SK-N-SH (cell line): Measurements from ENCODE around the gene TACR2. TPM values are rescaled to one million over a fixed set of nuclear protein-coding genes. Genes with fewer than 3 reads are reported as not detected.

Source experiments
- CTCF ChIA-PET: fragments of 300-600, 350-600 bp; formaldehyde crosslinking; extraction: SDS; loops from one replicate; lab custom pipeline; 2021; lab: Yijun Ruan, JAX
- POLR2A ChIA-PET: fragments of 350-600 bp; sonication (Branson Sonifier 250); formaldehyde crosslinking; extraction: SDS; loops from one replicate; lab custom pipeline; 2020; ENCODE audit warnings: antibody characterized with exemption, inconsistent platforms; lab: Yijun Ruan, JAX
- DNase-seq: peaks from one replicate; pipeline ENCODE4 v3.0.0; 2012
- H2AFZ ChIP-seq: fragments of 200-600 bp; sonication (generic); 2 replicates; pipeline ENCODE4 v1.8.1; 2016; ENCODE audit warnings: antibody characterized with exemption, mild to moderate bottlenecking, low read depth
- H3F3A ChIP-seq: fragments of 200-600 bp; sonication (generic); replicated peaks from 2 replicates; pipeline ENCODE3; 2016; ENCODE audit warnings: antibody characterized with exemption, mild to moderate bottlenecking; ENCODE audit not compliant: insufficient read depth
- H3K27ac ChIP-seq, 2 experiments: fragments of 200-500 bp in 1 of 2; fragments of 200-600 bp in 1 of 2; sonication (Bioruptor generic) in 1 of 2; sonication (generic), shearing (Covaris generic) in 1 of 2; 2 replicates each; pipeline versions ENCODE4 v1.5.1 to v1.6.1; 2014 to 2016; ENCODE audit warnings: low read depth in 2 of 2, inconsistent platforms in 1 of 2, low read length in 1 of 2, mild to moderate bottlenecking in 1 of 2, mixed read lengths in 1 of 2
- H3K27me3 ChIP-seq: fragments of 200-600 bp; sonication (generic), shearing (Covaris generic); 2 replicates; pipeline ENCODE4 v1.6.1; 2016; ENCODE audit warnings: mixed run types; ENCODE audit not compliant: insufficient read depth
- H3K36me3 ChIP-seq, 2 experiments: fragments of 200-500 bp in 1 of 2; fragments of 200-600 bp in 1 of 2; sonication (Bioruptor generic) in 1 of 2; sonication (generic) in 1 of 2; replicated peaks in 1 of 2; 2 replicates each; pipeline versions ENCODE3 to v1.5.1; 2014 to 2016; ENCODE audit warnings: low read length in 1 of 2, mild to moderate bottlenecking in 1 of 2; ENCODE audit not compliant: insufficient read depth in 2 of 2, control insufficient read depth in 1 of 2
- H3K4me1 ChIP-seq, 2 experiments: fragments of 200-500 bp in 1 of 2; fragments of 200-600 bp in 1 of 2; sonication (Bioruptor generic) in 1 of 2; sonication (generic), shearing (Covaris generic) in 1 of 2; 2 replicates each; pipeline versions ENCODE4 v1.5.1 to v1.6.1; 2014 to 2016; ENCODE audit warnings: low read depth in 1 of 2, low read length in 1 of 2, mixed run types in 1 of 2; ENCODE audit not compliant: insufficient read depth in 2 of 2, control insufficient read depth in 1 of 2
- H3K4me2 ChIP-seq: fragments of 200-600 bp; sonication (generic), shearing (Covaris generic); 2 replicates; pipeline ENCODE4 v1.6.1; 2017; ENCODE audit warnings: mixed run types
- H3K4me3 ChIP-seq, 2 experiments: fragments of 200-500 bp in 1 of 2; fragments of 200-600 bp in 1 of 2; sonication (Bioruptor generic) in 1 of 2; sonication (generic), shearing (Covaris generic) in 1 of 2; 2 replicates each; pipeline versions ENCODE4 v1.5.1 to v1.8.1; 2014 to 2016; ENCODE audit warnings: low read depth in 2 of 2, inconsistent platforms in 1 of 2, low read length in 1 of 2, mild to moderate bottlenecking in 1 of 2, mixed read lengths in 1 of 2, moderate library complexity in 1 of 2
- H3K79me2 ChIP-seq: fragments of 200-600 bp; sonication (generic); 2 replicates; pipeline ENCODE4 v1.8.1; 2017; ENCODE audit warnings: mild to moderate bottlenecking; ENCODE audit not compliant: insufficient read depth
- H3K9ac ChIP-seq: fragments of 200-600 bp; sonication (generic); 2 replicates; pipeline ENCODE4 v1.6.1; 2017; ENCODE audit warnings: mixed run types
- H3K9me2 ChIP-seq: fragments of 200-600 bp; sonication (generic); 2 replicates; pipeline ENCODE4 v1.6.1; 2017; ENCODE audit warnings: mixed run types
- H3K9me3 ChIP-seq: fragments of 200-600 bp; sonication (generic); 2 replicates; pipeline ENCODE4 v1.6.1; 2017; ENCODE audit warnings: mixed run types, mild to moderate bottlenecking, moderate library complexity
- H4K20me1 ChIP-seq: fragments of 200-600 bp; sonication (generic); 2 replicates; pipeline ENCODE4 v1.6.1; 2017; ENCODE audit warnings: mild to moderate bottlenecking, mixed run types; ENCODE audit not compliant: insufficient read depth
- CHD2 ChIP-seq: fragments of 150-350 bp; IDR thresholded peaks from 2 replicates; pipeline ENCODE4 v1.6.1; 2018; ENCODE audit warnings: low read length; ENCODE audit not compliant: partially characterized antibody
- EZH2phosphoT487 ChIP-seq: fragments of 200-600 bp; sonication (generic); IDR thresholded peaks from 2 replicates; pipeline ENCODE4 v1.6.1; 2017; ENCODE audit warnings: low read depth, mixed run types, mild to moderate bottlenecking, antibody characterized with exemption, moderate library complexity, borderline replicate concordance
- GATA2 ChIP-seq: sonication (generic); formaldehyde crosslinking; IDR thresholded peaks from 2 replicates; pipeline ENCODE4 v1.5.0; 2020; ENCODE audit warnings: mild to moderate bottlenecking, missing genetic modification reagents
- JUND ChIP-seq: IDR thresholded peaks from 2 replicates; pipeline ENCODE4 v1.4.0; 2012
- MXI1 ChIP-seq: IDR thresholded peaks from 2 replicates; pipeline ENCODE4 v1.6.1; 2012; ENCODE audit warnings: mild to moderate bottlenecking, low read depth, low read length, improper control_type of control experiment
- NFIC ChIP-seq: IDR thresholded peaks from 2 replicates; pipeline ENCODE4 v1.4.0; 2012; ENCODE audit warnings: borderline replicate concordance
- PBX3 ChIP-seq: IDR thresholded peaks from 2 replicates; pipeline ENCODE4; 2012
- POLR2AphosphoS5 ChIP-seq: IDR thresholded peaks from 2 replicates; pipeline ENCODE4 v1.6.1; 2012; ENCODE audit warnings: low read depth, low read length
- RCOR1 ChIP-seq: fragments of 150-350 bp; IDR thresholded peaks from 2 replicates; pipeline ENCODE4 v1.6.1; 2017; ENCODE audit warnings: antibody characterized with exemption, low read length
- REST ChIP-seq: IDR thresholded peaks from 2 replicates; pipeline ENCODE4 v1.6.1; 2012; ENCODE audit warnings: mild to moderate bottlenecking, low read depth, low read length, moderate library complexity
- RFX5 ChIP-seq: IDR thresholded peaks from 2 replicates; pipeline ENCODE4 v1.6.1; 2012; ENCODE audit warnings: mild to moderate bottlenecking, improper control_type of control experiment, low read length
- SIN3A ChIP-seq: IDR thresholded peaks from 2 replicates; pipeline ENCODE4 v1.6.1; 2012; ENCODE audit warnings: low read depth, mild to moderate bottlenecking, low read length, moderate library complexity, borderline replicate concordance
- TAF1 ChIP-seq: IDR thresholded peaks from 2 replicates; pipeline ENCODE4 v1.6.1; 2012; ENCODE audit warnings: low read depth, mild to moderate bottlenecking, low read length, moderate library complexity, borderline replicate concordance
- TEAD4 ChIP-seq: IDR thresholded peaks from 2 replicates; pipeline ENCODE4 v1.4.0; 2012; ENCODE audit warnings: mild to moderate bottlenecking, borderline replicate concordance; ENCODE audit not compliant: insufficient read depth
- USF1 ChIP-seq: IDR thresholded peaks from 2 replicates; pipeline ENCODE4 v1.4.0; 2012; ENCODE audit warnings: low read depth, borderline replicate concordance
- WGBS: methylation state at CpG from one replicate; pipeline ENCODE4 v1.1.6; 2017; ENCODE audit warnings: low lambda C conversion rate; 5-methylcytosine and 5-hydroxymethylcytosine counted together
- polyA plus RNA-seq, 3 experiments: library from polyadenylated mRNA; depleted of rRNA; stranded (reverse); fragments of >200 nt; gene quantifications; 2 replicates each; pipeline ENCODE4 v1.2.3, GENCODE V29; 2012

The TACR2 gene
- polyA plus RNA-seq, 1 of the 3 experiments (the other 2 are of a cell fraction), result 0.02 TPM

GRCh38 chr10:69385454-69386350 lies 31.0 kb downstream of the TACR2 start:
- ChIA-PET CTCF (interaction anchor here (0.6 to 1.3 kb wide), 5 partner anchors 22 to 149 kb away, joined by 3 to 4 read pairs (median 3); no protein-coding TSS in a partner anchor), POLR2A (no interaction called here)
- TF ChIP-seq EZH2phosphoT487, result no peak
- no peak for TF ChIP-seq RFX5
- no peak for TF ChIP-seq NFIC
- Histone ChIP-seq H3K27me3 (no peaks in the 10 kb centered on the region), H2AFZ (no peak overlapping the region), H3K4me3 (no peak overlapping the region), H3K9me3 (no peaks in the 10 kb centered on the region), H3K4me1 (peaks cover 0 to 28% of the 10 kb centered on the region in 2 experiments; a peak in 2 of 4 replicates), H3K27ac (no peak overlapping the region), H3K9me2 (no peaks in the 10 kb centered on the region), H3K4me2 (no peak overlapping the region), H4K20me1 (peaks cover 7% of the 10 kb centered on the region), H3K79me2 (no peaks in the 10 kb centered on the region), H3K9ac (no peak overlapping the region), H3K36me3 (peaks cover 43 to 47% of the 10 kb centered on the region in 2 experiments), H3F3A (peaks cover 18% of the 10 kb centered on the region)
- DNase-seq, result no peak
- WGBS, result 84% methylated on average over 11 of the region's 11 CpGs

- H3K79me2 ChIP-seq, result no peaks in the 10 kb centered on the region
- POLR2A ChIA-PET, result no interaction called here
- peaks cover 14% of the 10 kb centered on the region for H3F3A ChIP-seq
- peaks cover 0 to 17% of the 10 kb centered on the region in 2 experiments; a peak in 2 of 4 replicates for H3K4me1 ChIP-seq
- no peak overlapping the region for H3K9ac ChIP-seq
- H3K4me2 ChIP-seq, result no peak overlapping the region
- no peak overlapping the region for H3K4me3 ChIP-seq
- 94% methylated on average over 10 of the region's 10 CpGs for WGBS
- no peak overlapping the region for H2AFZ ChIP-seq
- H4K20me1 ChIP-seq, result peaks cover 7% of the 10 kb centered on the region
- no peak for DNase-seq
- no peaks in the 10 kb centered on the region for H3K9me2 ChIP-seq
- CTCF ChIA-PET, result interaction anchor here (4.5 kb wide), 1 partner anchor 9 kb away, joined by 17 read pairs; no protein-coding TSS in a partner anchor
- H3K9me3 ChIP-seq, result no peaks in the 10 kb centered on the region
- no peaks in the 10 kb centered on the region for H3K27me3 ChIP-seq
- H3K36me3 ChIP-seq, result peaks cover 51 to 53% of the 10 kb centered on the region in 2 experiments
- TF ChIP-seq TAF1 (no peak), REST (no peak), CHD2 (no peak), USF1 (no peak), GATA2 (no peak), POLR2AphosphoS5 (no peak), RCOR1 (no peak), MXI1 (no peak), PBX3 (no peak), RFX5 (no peak), TEAD4 (no peak), SIN3A (no peak), JUND (no peak)
- no peak overlapping the region for H3K27ac ChIP-seq
Measured at GRCh38 chr10:69384320-69384719, 32.4 kb downstream of the TACR2 start.
